Mammary epithelial cell (primary cell): ENCODE measurements around the gene PTK6.

Source experiments
- EZH2 ChIP-seq: IDR thresholded peaks from 2 replicates; pipeline ENCODE4 v1.6.1; 2012; ENCODE audit warnings: low read length, inconsistent platforms, borderline replicate concordance
- TF ChIP-seq, protein P1 (sequence below), 2 donors: IDR thresholded peaks in 1 of 2; conservative IDR thresholded peaks in 1 of 2; 2 replicates each; pipeline ENCODE4 v1.5.1; 2011 to 2012; ENCODE audit warnings: inconsistent platforms in 2 of 2, low read length in 2 of 2, mild to moderate bottlenecking in 2 of 2, control low read depth in 1 of 2, low read depth in 1 of 2; ENCODE audit not compliant: insufficient read depth in 1 of 2; ENCODE audit errors: extremely low read depth in 1 of 2

- TF ChIP-seq, protein P1, sequence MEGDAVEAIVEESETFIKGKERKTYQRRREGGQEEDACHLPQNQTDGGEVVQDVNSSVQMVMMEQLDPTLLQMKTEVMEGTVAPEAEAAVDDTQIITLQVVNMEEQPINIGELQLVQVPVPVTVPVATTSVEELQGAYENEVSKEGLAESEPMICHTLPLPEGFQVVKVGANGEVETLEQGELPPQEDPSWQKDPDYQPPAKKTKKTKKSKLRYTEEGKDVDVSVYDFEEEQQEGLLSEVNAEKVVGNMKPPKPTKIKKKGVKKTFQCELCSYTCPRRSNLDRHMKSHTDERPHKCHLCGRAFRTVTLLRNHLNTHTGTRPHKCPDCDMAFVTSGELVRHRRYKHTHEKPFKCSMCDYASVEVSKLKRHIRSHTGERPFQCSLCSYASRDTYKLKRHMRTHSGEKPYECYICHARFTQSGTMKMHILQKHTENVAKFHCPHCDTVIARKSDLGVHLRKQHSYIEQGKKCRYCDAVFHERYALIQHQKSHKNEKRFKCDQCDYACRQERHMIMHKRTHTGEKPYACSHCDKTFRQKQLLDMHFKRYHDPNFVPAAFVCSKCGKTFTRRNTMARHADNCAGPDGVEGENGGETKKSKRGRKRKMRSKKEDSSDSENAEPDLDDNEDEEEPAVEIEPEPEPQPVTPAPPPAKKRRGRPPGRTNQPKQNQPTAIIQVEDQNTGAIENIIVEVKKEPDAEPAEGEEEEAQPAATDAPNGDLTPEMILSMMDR (conservative IDR thresholded peaks at IDR 0.05 in 1 of 2, IDR thresholded peaks at IDR 0.05 in 1 of 2; ENCODE audit: extremely low read depth in 1 of 2, insufficient read depth in 1 of 2, low read depth in 1 of 2, low read length in 2 of 2) = no peak
- TF ChIP-seq EZH2 = no peak
Observed at GRCh38 chr20:63568170-63568981, 31.2 kb upstream of the PTK6 start.
